Glutamatergic neuron (in vitro differentiated cells): ENCODE data around the gene DCUN1D5. TPM values are rescaled to one million over a fixed set of nuclear protein-coding genes. Genes with fewer than 3 reads are reported as not detected.
A peak's percentile ranks its signal among the peaks of the same experiment; 100 is the strongest.

Experiments used
- DNase-seq: peaks from one replicate; pipeline ENCODE4 v3.0.0; 2022
- H3K27ac Mint-ChIP-seq: one replicate; pipeline ENCODE4 v1.8.0; 2020; ENCODE audit warnings: mild to moderate bottlenecking, mixed read lengths, inconsistent platforms; ENCODE audit not compliant: unreplicated experiment
- H3K27me3 Mint-ChIP-seq: one replicate; pipeline ENCODE4 v1.8.0; 2020; ENCODE audit warnings: mild to moderate bottlenecking, moderate library complexity, mixed read lengths, inconsistent platforms; ENCODE audit not compliant: unreplicated experiment
- H3K36me3 Mint-ChIP-seq: one replicate; pipeline ENCODE4 v1.8.0; 2020; ENCODE audit warnings: mild to moderate bottlenecking, mixed read lengths, inconsistent platforms; ENCODE audit not compliant: unreplicated experiment
- H3K4me1 Mint-ChIP-seq: one replicate; pipeline ENCODE4 v1.8.0; 2020; ENCODE audit warnings: mild to moderate bottlenecking, low read depth, mixed read lengths, inconsistent platforms; ENCODE audit not compliant: unreplicated experiment
- H3K4me3 Mint-ChIP-seq: one replicate; pipeline ENCODE4 v1.8.0; 2020; ENCODE audit warnings: mild to moderate bottlenecking, mixed read lengths, inconsistent platforms; ENCODE audit not compliant: unreplicated experiment
- H3K9me3 Mint-ChIP-seq: one replicate; pipeline ENCODE4 v1.8.0; 2020; ENCODE audit warnings: mild to moderate bottlenecking, moderate library complexity, mixed read lengths, inconsistent platforms; ENCODE audit not compliant: unreplicated experiment
- CTCF ChIP-seq: fragments of 200-600 bp; sonication (generic); IDR thresholded peaks from one replicate; pipeline ENCODE4 v1.5.0; 2021; ENCODE audit not compliant: partially characterized antibody, unreplicated experiment
- total RNA-seq: library from RNA; stranded (reverse); fragmentation: NEBNext Ultra II Directional; extraction: Animal tissue kit (Norgen Biotek cat#: 25700); gene quantifications from one replicate; pipeline ENCODE4 v1.2.1, GENCODE V29; 2021; ENCODE audit not compliant: unreplicated experiment

The DCUN1D5 gene
- total RNA-seq, 1 donor from 2014 or later: 51.8 TPM

- Mint-ChIP-seq H3K36me3 (no peaks in the 10 kb centered on the region), H3K4me1 (peaks cover 2% of the 10 kb centered on the region), H3K27ac (no peak overlapping the region), H3K9me3 (peaks cover 3% of the 10 kb centered on the region), H3K27me3 (no peaks in the 10 kb centered on the region), H3K4me3 (peak overlapping the region; percentile 99)
- TF ChIP-seq CTCF: no peak
- DNase-seq: no peak
These were observed 18.4 kb upstream of the DCUN1D5 start for GRCh38 chr11:103110391-103110790.

GRCh38 chr11:103109818-103110388, 17.9 kb upstream of the DCUN1D5 start:
- Mint-ChIP-seq H3K27ac (peak overlapping the region; percentile 40), H3K4me3 (peak overlapping the region; percentile 99), H3K4me1 (peaks cover 2% of the 10 kb centered on the region), H3K9me3 (peaks cover 3% of the 10 kb centered on the region), H3K27me3 (no peaks in the 10 kb centered on the region), H3K36me3 (no peaks in the 10 kb centered on the region)
- DNase-seq: peak; percentile 23
- TF ChIP-seq CTCF: no peak

- H3K9me3 Mint-ChIP-seq: peaks cover 3% of the 10 kb centered on the region
- TF ChIP-seq CTCF: no peak
- H3K27ac Mint-ChIP-seq: peak within 1 kb of the TSS; percentile 40
- peak within 1 kb of the TSS; percentile 99 for H3K4me3 Mint-ChIP-seq
- DNase-seq: peak; percentile 92
- no peaks in the 10 kb centered on the region for H3K36me3 Mint-ChIP-seq
- no peaks in the 10 kb centered on the region for H3K27me3 Mint-ChIP-seq
- peaks cover 2% of the 10 kb centered on the region for H3K4me1 Mint-ChIP-seq
These were observed 17.2 kb upstream of the DCUN1D5 start, which contains the start of gene DYNC2H1 for GRCh38 chr11:103108933-103109817. DYNC2H1 (plus strand) TSS chr11:103109426; CDS start chr11:103109575, 149 bp downstream.

- peaks cover 2% of the 10 kb centered on the region for H3K27me3 Mint-ChIP-seq
- H3K27ac Mint-ChIP-seq: no peak overlapping the region
- DNase-seq: no peak
- H3K4me1 Mint-ChIP-seq: peaks cover 5% of the 10 kb centered on the region
- no peaks in the 10 kb centered on the region for H3K36me3 Mint-ChIP-seq
- TF ChIP-seq CTCF: no peak
- H3K9me3 Mint-ChIP-seq: no peaks in the 10 kb centered on the region
- H3K4me3 Mint-ChIP-seq: no peak overlapping the region
These were observed 5.3 kb upstream of the DCUN1D5 start for GRCh38 chr11:103097279-103097678.
